ENCODE data around the gene SIGLEC11.
"Not testable (repeated sequence)": the region's sequence is repeated elsewhere in the genome, so short reads cannot be mapped to it uniquely, and the experiment has no call there.

- not testable (repeated sequence) for TF ChIP-seq CTCF, POLR2A (IDR thresholded peaks at IDR 0.05)
These were observed 2.4 kb downstream of the SIGLEC11 start for GRCh38 chr19:49958596-49958995.

Measured in adrenal gland (tissue), 5 donors.